ENCODE results near the gene NHEJ1.

Gene NHEJ1

DNA sequence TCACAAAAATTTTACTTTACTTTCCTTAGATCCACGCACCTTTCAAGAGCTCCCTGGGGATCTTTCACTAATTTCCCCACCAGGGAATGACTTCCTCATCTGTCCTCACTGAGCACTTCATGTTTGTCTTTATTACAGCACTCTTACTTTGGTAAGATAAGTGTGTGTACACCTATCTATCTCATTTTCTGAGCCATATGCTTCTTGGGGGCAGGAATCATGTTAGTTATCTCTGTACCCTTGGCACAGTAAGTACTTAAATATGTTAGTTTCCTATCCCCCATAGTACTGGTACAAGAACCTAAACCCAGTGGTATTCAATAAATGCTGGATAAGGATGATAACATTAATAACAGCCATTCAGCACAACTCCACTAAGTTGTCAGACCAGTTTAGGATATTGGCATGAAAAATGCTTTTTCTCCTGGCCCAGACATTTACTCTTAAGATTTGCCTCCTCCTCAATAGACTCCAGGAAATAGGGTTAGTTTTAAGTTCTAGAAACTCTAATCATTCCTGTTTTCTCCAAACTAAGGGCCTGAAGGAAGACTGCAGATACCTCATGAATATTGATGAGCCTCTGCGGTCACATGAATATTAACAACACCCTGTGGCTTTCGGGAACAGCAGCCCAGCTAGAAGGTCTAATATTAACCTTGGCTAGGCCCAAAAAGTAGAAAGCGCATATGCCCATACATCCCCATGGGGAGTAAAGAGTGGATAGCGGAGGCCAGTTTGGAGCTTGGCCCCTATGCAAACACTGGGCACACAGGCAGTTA, 38.2 kb downstream of the NHEJ1 start:
- DNase-seq, result no peak

DNA sequence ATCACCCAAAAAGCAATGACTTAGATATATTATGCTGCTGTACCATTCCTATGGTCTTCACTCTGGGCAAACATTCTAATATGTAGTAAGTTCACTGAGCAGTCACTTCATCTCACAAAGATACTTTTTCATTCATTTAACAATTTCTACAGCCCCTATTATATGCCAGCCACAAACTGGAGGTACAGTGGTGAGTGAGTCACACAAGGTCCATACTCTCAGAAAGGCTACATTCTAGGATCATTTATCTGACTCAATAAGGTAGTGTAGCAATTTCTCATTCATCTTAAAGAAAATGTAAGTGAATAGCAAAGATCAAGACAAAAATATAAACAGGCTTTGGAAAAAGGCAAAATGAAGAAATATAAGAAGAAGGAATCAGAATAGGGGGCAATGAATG, 40.5 kb downstream of the NHEJ1 start:
- no peak for DNase-seq

DNA sequence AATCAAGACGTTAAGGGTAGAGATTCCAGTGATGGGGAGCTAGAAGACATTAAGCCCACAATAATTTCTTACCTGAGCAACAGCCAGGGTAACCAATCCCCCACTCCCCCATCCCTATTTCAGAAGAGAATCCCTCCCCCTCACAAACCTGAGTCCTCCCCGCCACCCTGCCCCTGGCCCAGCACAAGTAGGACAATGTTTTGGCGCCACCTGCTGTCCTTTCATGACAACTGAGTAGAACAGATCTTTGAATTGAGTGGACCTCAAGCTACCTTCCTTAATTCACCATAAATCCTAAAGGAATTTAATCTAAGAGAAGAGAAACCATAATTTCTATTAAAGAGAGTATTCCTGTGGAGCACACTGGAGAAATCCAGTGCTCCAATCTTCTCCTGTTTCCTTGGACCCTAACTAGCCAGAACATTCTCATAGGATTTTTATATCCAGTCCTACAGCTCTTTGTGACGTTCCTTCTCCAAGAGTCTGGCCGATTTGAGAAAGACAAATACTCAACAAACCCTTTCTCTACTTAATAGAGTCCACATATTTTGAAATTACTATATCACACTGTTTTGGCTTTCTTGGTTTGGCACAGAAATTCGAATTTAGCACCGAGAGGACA, 41.1 kb downstream of the NHEJ1 start:
- DNase-seq, result peak in 3 of 4 experiments; percentile 11 to 40 (median 34)

DNA sequence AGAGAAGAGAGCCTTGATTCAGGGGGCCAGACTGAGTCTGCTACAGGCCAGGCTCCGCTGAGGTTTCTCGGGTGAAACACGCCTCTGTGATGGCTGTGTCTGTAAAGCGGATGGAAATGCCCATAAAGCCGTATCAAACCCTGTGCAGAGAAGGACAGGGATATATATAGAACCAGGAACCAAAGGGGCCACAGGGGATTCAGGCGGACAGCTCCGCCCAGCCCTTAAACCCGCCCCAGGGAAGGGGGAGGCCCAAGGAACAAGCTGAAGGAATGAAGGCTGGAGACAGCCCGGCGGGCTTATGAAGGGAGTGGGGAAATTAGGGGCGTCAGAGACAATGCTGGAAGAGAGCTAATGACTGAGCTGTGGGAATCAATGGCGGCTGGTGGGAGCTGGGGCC, 42.1 kb downstream of the NHEJ1 start:
- DNase-seq, result no peak

DNA sequence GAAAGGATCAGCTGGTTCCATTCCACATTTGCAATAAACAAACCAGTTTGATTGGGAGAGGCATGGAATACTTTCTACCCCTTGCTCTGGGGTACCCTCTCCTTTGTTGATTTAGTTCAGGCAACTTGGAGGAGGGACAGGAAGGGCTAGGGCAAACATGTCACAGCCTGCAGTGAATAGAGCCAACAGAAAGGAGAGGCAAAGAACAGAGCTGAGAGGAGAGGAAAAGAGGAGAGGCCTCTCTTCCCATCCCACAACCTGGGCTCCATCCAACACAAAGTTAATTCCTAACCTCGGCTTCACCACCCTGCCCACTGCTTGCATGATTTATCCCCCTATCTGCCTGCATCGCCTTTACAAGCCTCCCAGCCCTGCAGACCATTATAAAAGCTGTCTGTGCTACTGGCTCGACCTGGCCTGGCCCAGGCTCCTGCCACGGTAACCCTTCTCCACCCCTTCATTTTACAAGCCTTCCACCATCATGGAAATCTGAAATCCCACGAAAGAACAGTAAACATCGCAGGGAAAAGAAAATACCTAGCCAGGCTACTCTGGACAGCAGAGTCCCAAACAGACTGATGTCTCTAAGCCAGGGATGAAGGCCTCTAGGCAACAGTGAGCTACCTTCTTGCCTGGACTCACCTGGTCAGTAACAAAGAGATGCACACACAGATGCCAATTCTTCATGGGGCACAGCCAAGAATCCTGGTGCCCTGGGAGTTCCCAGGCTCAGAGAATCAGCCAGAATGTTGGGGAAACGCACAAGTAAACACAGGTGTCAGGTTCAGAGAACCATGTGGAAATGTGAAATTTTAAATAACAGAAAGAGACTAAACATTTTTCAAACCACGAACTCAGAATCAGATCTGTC, 43.6 kb downstream of the NHEJ1 start:
- no peak for DNase-seq

DNA sequence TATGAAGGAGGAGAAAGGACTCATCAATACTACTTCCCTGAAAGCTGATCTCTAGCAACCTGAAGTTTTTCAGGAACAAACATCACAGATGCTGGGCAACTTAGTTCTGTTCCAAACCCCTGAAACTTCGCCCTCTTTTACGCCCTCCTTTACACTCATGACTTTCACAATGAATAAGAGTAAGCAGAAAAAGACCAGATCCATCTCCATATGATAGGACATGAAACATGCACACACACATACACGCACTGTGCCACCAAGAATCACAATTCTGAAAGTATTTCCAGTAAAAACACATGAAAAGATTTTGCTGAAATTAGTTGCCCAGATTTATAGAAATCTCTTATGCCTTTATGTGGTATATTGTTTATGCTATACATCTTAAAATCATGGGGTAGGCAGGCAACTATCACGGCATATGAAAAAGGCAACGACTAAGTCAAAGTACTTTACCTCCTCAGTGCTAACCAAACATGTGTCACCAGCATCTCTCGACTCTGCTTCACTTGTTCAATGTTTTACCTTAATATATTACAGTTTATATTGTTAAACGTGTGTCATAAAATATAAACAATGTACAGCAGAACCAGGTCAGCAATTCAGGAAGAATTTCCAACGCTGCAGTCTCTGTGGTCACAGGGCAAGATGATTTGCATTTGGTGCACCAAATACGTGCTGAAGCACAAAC, 47.8 kb downstream of the NHEJ1 start:
- DNase-seq, result no peak

DNA sequence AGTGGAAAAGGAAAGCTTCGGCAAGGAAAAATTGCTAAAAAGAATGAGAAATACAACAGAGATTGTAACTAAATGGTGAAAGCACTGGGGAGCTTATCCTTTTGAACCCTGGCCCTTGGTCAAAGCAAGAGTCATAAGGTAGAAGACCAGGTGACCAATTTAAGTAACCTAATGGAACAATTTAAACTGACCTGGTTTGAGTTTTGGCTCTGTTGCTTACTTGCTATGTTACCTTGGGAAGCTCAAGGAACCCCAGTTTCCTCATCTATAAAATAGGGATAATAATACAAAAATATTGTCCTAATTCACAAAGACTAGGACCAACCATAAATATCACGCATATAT, 48.6 kb downstream of the NHEJ1 start:
- no peak for DNase-seq

DNA sequence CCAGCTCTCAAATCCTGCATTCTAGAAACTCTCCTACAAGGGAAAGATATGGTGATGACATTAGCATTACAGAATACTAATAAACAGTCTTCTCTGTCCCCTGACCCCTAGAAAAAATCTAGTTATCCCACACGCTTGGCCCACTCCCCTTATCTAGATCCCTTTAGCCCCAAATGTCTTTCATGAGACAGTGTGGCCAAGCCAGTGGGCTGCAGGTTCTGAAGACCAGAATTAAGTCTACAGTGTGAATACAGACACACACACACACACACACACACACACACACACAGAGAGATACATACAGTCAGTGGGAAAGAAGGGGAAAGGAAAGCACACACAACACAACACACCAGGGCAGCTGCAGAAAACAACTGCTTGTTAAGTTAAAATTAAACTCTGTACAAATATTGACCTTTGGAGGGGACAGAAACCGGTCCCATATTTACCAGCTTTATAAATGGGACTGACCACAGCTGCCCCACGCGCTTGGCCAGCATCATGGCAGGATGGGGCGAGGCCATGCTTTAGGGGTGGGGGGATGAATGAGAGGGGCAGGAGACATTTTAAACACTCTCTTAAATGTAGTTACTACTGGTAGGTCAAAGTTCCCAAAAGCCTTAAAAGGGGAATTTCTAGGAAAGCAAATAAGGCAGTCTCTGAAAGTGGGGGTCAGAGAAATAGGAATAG, 49.1 kb downstream of the NHEJ1 start:
- no peak for DNase-seq

DNA sequence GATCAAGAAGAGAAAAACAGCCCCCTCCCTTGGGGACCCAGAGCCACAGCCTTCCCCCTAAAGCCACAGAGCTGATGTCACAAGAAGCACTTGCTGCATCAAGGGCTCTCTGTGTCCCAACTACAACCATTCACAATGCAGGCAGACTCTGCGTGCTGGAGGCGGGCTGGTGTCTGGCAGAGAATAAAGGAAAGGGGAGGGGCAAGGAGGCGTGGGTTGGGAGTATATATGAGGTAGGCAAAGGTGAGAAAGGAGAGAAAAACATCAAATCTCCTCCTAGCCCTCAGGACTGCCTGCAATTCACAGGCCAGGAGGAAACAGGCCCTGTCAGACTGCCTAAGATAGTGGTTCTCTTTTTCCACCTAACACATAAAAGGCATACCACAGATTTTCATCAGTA, 51.1 kb downstream of the NHEJ1 start:
- peak in 1 of 4 experiments; percentile 27 for DNase-seq

DNA sequence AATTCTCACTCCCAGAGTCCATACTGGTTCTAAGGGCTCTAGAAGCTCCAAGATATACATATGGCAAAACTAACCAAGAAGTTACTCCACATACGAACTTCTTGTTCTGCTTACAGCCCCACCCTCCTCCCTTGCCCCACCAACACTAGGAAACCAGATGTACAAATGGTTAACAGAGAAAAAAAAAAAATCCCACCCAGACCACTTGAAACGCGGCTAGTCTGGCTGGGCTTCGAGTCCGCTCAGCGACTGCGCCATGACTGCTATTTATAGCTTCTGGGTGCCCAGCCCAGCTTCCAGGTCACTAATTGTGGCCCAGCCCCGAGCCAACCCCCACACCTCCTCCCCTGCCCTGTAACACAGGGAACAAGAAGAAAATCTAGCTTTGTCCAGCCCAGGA, 52.9 kb downstream of the NHEJ1 start:
- DNase-seq, result no peak

DNA sequence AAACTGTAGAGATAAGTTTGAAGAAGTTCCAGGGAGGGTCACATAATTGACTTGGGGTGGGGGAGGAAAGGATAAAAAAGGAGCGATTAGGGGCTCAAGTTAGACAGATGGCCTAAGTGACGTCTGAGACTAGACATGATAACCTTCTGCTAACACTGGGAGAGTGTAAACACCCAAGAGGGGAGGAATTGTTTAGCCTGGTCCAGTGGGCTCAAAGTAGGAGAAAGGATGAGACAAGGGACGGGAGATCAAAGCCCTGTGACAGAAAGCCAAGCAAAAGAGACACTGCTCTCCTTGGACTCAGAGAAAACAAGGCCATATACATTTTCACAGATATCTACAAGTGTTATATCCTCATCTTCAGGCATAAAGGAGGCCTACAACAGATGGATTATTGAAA, 54.4 kb downstream of the NHEJ1 start:
- DNase-seq, result no peak

DNA sequence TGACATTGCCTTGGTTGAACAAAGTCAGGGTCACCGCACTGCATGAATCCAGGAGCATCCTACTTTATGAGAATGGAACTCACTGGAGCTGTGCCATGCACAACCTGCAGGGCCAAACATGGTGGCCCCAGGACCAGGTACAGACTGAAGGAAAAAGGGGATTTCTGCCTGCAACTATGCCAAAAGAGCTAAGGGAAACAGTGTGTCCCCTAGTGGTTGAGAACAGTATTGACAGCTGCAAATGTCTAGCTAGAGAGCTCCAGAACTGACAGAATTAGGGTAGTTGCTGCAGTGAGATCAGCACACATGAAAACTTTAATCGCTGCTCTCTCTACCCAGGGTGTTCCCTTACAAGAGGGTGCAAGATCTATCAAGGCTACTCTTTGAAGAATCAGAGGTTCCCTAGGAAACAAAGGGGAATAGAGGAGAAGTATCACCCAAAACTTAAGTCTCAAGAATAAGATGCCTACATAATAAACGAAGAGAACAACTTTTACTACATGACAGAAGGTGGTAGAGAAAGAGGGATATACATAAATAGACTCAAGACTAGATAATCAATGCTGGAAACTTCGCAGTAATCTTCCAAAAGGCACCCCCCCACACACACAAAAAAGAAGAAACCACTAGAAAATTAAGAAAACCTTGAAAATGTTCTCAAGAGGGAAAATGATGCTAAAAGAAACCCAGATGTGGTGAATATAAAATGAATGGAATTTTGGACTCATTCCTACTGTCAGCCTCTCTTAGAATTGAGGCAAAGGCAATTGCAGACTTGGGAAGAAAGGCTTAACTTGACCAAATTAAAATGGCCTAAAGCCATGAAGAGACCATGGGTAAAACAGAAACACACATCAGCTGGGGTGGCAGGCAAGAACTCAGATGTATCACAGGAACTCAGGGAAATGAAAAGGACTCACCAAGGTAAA, 56.2 kb downstream of the NHEJ1 start:
- no peak for DNase-seq

DNA sequence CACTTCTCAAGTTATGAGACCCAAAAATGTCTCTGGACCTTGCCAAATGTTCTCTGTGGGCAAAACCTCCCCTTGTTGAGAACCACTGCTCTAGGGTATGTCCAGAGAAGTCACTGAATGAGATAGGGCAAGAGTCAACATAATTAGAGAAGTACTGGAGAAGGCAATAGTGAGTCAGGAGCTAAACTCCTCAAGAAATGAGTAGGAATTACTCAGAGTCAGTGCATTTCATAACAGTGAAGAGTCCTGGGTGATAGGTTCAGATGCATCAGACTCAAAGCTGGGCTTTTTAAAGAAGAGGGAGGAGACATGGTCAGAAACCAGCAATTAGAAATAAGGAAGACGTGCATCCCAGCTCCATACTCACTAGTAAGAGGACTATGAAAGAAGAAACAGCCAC, 61.3 kb downstream of the NHEJ1 start:
- DNase-seq, result no peak

DNA sequence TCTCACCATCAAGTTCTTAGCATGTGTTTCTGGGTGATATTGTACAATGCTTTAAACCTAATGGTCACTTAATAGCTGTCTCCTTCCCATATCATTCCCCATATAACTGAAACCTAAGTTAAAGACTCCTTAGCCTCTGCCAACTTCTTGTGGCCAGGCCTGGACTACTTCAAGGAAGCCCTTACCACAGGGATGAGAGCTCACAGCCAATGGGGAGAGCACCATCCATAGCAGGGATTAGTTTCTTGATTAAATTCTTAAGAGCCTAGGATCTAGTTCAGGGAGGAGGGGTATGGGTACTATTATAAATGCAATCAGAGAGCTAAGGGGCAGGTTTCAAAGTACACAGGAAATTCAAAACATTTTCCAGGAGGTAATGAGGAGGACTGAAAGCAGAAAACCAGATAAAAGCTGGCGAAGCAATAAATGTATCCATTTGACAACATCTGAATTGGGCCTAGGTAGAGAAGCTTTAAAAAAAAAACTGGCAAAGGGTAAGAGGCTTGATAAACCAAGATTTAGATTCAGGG, 65.1 kb downstream of the NHEJ1 start:
- DNase-seq, result no peak

DNA sequence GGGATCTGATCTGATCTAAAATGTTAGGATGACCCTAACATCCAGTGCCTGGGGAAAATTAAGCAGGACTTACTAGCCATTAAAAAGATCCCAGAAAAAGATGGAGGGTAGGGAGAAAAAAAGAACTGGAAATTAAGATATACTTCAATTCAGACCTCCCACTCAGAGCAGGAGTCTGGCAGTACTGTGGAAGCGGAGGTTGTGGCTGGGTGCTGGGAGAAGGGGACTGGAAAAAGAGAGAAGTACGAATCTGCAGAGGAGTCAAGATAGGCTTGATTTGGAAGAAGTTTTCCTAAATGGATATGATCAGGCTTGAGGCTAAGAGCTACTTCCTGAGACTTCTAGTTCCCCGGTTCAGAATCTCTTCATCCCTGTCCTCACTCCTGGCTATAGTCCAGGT, 66.4 kb downstream of the NHEJ1 start:
- no peak for DNase-seq

DNA sequence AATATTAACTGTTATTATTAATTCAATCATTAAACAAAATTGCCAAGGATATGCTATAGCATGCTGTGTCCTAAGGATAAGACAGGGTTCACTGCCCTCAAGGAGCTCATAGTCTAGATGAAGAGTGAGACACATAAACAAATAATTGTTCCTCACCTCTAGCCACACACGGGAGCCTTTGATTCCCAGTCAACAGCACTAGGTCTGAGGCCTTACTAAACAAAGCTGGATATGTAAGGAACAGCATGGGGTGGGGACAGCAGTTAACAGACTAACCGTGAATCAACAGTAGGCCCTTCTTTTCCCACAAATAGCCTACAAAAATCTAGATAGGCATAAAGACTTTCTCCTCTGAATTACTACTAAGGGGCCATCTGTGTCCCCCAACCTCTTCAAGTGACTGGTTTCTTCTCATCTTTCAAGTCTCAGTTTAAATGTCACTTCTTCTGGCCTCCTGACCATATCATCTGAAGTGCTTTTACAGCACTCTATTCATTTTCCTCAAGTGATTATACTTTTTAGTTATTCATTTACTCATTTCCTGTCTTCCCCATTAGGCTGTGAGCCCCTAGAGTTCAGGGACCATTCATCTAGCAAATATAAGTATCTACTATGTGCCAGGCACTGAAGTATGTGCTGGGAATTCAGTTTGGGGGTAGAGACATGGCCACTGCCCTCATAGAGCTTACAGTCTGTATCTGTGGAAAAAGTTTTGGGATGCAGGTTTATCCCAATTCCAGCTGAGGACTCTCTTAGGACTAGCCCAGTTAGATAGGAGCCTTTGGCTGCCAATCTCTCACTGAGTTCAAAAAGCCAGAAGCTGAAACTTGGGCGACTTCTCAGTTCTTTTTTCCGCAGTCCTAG, 69.9 kb downstream of the NHEJ1 start:
- no peak for DNase-seq

DNA sequence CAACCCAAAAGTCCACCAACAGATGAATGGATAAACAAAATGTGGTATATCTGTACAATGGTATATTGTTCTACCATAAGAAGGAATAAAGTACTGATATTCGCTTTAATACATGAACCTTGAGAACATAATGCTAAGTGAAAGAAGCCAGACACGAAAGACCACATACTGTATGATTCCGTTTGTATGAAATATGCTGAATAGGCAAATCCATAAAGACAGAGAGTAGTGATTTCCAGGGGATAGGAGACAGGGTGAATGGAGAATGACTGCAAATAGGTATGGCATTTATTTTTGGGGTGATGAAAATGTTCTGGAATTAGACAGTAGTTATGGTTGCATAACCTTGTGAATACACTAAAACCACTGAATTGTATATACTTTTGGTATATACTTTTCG, 71.3 kb downstream of the NHEJ1 start:
- DNase-seq, result no peak

DNA sequence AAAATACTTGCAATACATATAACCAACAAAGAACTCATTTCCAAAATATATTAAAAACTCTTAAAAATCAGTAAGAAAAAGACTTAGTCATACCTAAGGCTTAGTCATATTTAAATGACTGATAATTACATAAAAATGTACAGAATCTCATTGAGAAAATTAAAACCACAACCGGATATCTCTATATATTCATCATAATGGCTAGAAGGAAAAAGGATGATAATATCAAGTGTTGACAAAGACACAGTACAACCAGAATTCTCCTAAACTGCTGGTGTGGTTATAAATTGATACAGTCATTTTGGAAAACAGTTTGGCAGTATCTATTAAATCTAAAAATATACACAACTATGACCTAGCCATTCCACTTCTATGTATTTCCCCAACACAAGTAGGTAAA, 72.8 kb downstream of the NHEJ1 start:
- no peak for DNase-seq

DNA sequence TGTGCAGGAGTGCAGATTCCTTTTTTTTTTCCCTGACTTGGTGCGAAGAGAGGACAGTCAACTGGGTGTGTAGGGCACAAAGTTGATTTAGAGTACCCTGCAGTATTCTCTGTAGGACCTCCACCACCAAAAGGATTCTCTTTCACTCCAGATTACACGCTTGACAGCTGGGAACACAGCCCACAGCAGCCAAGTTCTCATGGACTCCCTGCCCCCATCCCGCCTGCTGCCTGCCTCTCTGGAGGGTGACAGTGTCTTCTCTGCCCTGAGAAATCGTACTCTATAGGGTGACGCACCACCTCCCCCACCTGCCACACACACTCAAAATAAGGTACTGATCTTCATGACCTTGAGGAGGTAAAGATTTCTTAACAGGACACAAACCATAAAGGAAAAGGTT, 73.3 kb downstream of the NHEJ1 start:
- no peak for DNase-seq

DNA sequence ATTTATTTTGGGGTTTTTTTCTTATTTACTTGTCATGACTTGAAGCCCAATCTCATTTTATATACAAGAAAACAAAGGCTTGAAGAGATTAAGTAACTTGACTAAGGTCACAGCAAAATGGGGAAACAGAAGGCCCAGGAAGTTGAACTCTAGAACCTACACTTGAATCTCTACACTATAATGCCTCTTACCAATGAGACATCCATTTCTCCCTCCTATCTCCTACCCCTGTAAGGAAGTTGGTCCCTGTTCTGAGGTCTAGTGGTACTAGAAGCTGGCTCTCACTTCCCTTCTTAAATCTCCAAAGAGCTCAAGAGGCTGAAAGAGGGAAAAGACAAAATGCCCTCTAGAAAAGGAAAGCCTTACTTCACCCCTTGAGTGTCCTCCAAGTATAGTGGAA, 74.4 kb downstream of the NHEJ1 start:
- DNase-seq, result no peak

All from activated naive CD4-positive, alpha-beta T cell (primary cell).